ENCODE measurements around the gene ARHGEF2. TPM values are rescaled to one million over a fixed set of nuclear protein-coding genes. Genes with fewer than 3 reads are reported as not detected.

ARHGEF2 gene
- total and polyA plus RNA-seq, 4 experiments from 2014 or later = 6.7 to 198 (median 110) TPM

- H3K36me3 Mint-ChIP-seq = peaks cover 24 to 47% of the 10 kb centered on the region in 2 donors
- ChIA-PET POLR2A (ENCODE audit: partially characterized antibody) (no interaction called here), CTCF (ENCODE audit: partially characterized antibody) (interaction anchor here (1.1 to 1.8 kb wide), 3 partner anchors 11 to 39 kb away, joined by 3 to 5 read pairs (median 3); no protein-coding TSS in a partner anchor)
- H3K27ac ChIP-seq (ENCODE audit: low read depth, low read length) = no peak overlapping the region
- intact Hi-C loops (cut with micrococcal nuclease) = no loop called here
- H3K27me3 ChIP-seq (ENCODE audit: insufficient read depth, low read length) = no peaks in the 10 kb centered on the region
- no peak overlapping the region for H3K4me3 Mint-ChIP-seq
- H3K4me1 Mint-ChIP-seq = peaks cover 2 to 6% (median 4%) of the 10 kb centered on the region in 4 donors
- no peaks in the 10 kb centered on the region for H3K27me3 Mint-ChIP-seq
- peaks cover 3% of the 10 kb centered on the region for H3K4me1 ChIP-seq (ENCODE audit: insufficient read depth, low read length)
- DNase-seq = no peak
- H3K36me3 ChIP-seq (ENCODE audit: insufficient read depth, low read length) = peaks cover 30% of the 10 kb centered on the region
- no peaks in the 10 kb centered on the region for H3K9me3 Mint-ChIP-seq
- H3K4me3 ChIP-seq (ENCODE audit: low read length in 2 of 2) = no peak overlapping the region
- H3K9me3 ChIP-seq (ENCODE audit: control insufficient read depth in 1 of 2, low read length in 2 of 2) = no peaks in the 10 kb centered on the region
- H3K27ac Mint-ChIP-seq = peak overlapping the region in 1 of 7 donors; percentile 4
These were observed 79.5 kb downstream of the ARHGEF2 start for GRCh38 chr1:155898888-155899287.

GRCh38 chr1:155897746-155898145 lies 80.6 kb downstream of the ARHGEF2 start:
- Histone ChIP-seq H3K27me3 (ENCODE audit: insufficient read depth, low read length) (no peaks in the 10 kb centered on the region), H3K4me3 (ENCODE audit: low read length in 2 of 2) (no peak overlapping the region), H3K27ac (ENCODE audit: low read depth, low read length) (no peak overlapping the region), H3K4me1 (ENCODE audit: insufficient read depth, low read length) (peaks cover 14% of the 10 kb centered on the region), H3K9me3 (ENCODE audit: control insufficient read depth in 1 of 2, low read length in 2 of 2) (no peaks in the 10 kb centered on the region), H3K36me3 (ENCODE audit: insufficient read depth, low read length) (peaks cover 24% of the 10 kb centered on the region)
- no peaks in the 10 kb centered on the region for H3K27me3 Mint-ChIP-seq
- H3K4me1 Mint-ChIP-seq = peaks cover 14 to 16% (median 14%) of the 10 kb centered on the region in 4 donors
- H3K4me3 Mint-ChIP-seq = no peak overlapping the region
- CTCF ChIA-PET (ENCODE audit: partially characterized antibody) = interaction anchor here (1.1 to 1.8 kb wide), 3 partner anchors 11 to 92 kb away, joined by 3 to 5 read pairs (median 4); no protein-coding TSS in a partner anchor
- POLR2A ChIA-PET (ENCODE audit: partially characterized antibody) = interaction anchor here (1.0 kb wide), 1 partner anchor 8 kb away, joined by 4 read pairs; no protein-coding TSS in a partner anchor
- intact Hi-C loops (cut with micrococcal nuclease) = no loop called here
- H3K36me3 Mint-ChIP-seq = peaks cover 24 to 43% of the 10 kb centered on the region in 2 donors
- no peaks in the 10 kb centered on the region for H3K9me3 Mint-ChIP-seq
- H3K27ac Mint-ChIP-seq = peak overlapping the region in 3 of 7 donors; percentile 10 to 47 (median 19)
- no peak for DNase-seq

Small RNA genes lying within 50 kb of the gene (microRNA-seq; reads per million reads assigned to microRNA genes)
- gene MIR6738 (ENCODE audit: borderline microRNAs expressed, borderline number of aligned reads, borderline replicate concordance) = not detected

Other genes with a start within 250 kb of the ARHGEF2 start
- gene GON4L, start 121.3 kb downstream of the ARHGEF2 start, total RNA-seq = 100 to 1,000 TPM; 118 to 134 TPM
- gene GON4L, start 121.3 kb downstream of the ARHGEF2 start, polyA plus RNA-seq = 10 to 100 TPM in 1 of 2 donors, 1 to 10 TPM in 1; 9.3 to 51.0 TPM
- 10 to 100 TPM; 17.7 to 18.2 TPM for gene SYT11, start 119.0 kb downstream of the ARHGEF2 start, total RNA-seq
- gene SYT11, start 119.0 kb downstream of the ARHGEF2 start, polyA plus RNA-seq = 10 to 100 TPM; 10.7 to 15.8 TPM
- gene RIT1, start 67.2 kb downstream of the ARHGEF2 start, total RNA-seq = 10 to 100 TPM; 45.0 to 48.0 TPM
- gene RIT1, start 67.2 kb downstream of the ARHGEF2 start, polyA plus RNA-seq = 10 to 100 TPM; 14.1 to 20.4 TPM
- gene KHDC4, start 44.1 kb downstream of the ARHGEF2 start, total RNA-seq = 100 to 1,000 TPM; 127 to 134 TPM
- 1 to 10 TPM; 5.5 to 9.4 TPM for gene KHDC4, start 44.1 kb downstream of the ARHGEF2 start, polyA plus RNA-seq
- not detected for gene RXFP4, start 36.9 kb downstream of the ARHGEF2 start, total RNA-seq
- under 1 TPM in 1 of 2 donors, not detected in 1; 0.91 TPM for gene RXFP4, start 36.9 kb downstream of the ARHGEF2 start, polyA plus RNA-seq
- gene SSR2, start 42.4 kb upstream of the ARHGEF2 start, total RNA-seq = 100 to 1,000 TPM; 252 to 276 TPM
- 100 to 1,000 TPM; 349 to 442 TPM for gene SSR2, start 42.4 kb upstream of the ARHGEF2 start, polyA plus RNA-seq
- gene UBQLN4, start 75.3 kb upstream of the ARHGEF2 start, total RNA-seq = 10 to 100 TPM; 38.0 to 39.5 TPM
- 10 to 100 TPM in 1 of 2 donors, 1 to 10 TPM in 1; 8.9 to 12.7 TPM for gene UBQLN4, start 75.3 kb upstream of the ARHGEF2 start, polyA plus RNA-seq
- 10 to 100 TPM; 33.0 to 35.5 TPM for gene LAMTOR2, start 76.2 kb upstream of the ARHGEF2 start, total RNA-seq
- 100 to 1,000 TPM; 136 to 151 TPM for gene LAMTOR2, start 76.2 kb upstream of the ARHGEF2 start, polyA plus RNA-seq
- gene RAB25, start 82.6 kb upstream of the ARHGEF2 start, total RNA-seq = 1 to 10 TPM in 1 of 2 experiments, under 1 TPM in 1; 0.53 to 1.5 TPM
- gene RAB25, start 82.6 kb upstream of the ARHGEF2 start, polyA plus RNA-seq = 1 to 10 TPM; 5.9 to 6.6 TPM
- not detected for gene MEX3A, start 103.9 kb upstream of the ARHGEF2 start, total RNA-seq
- gene MEX3A, start 103.9 kb upstream of the ARHGEF2 start, polyA plus RNA-seq = not detected
- gene LMNA, start 136.2 kb upstream of the ARHGEF2 start, total RNA-seq = 10 to 100 TPM; 29.7 to 33.8 TPM
- 10 to 100 TPM; 19.1 to 47.1 TPM for gene LMNA, start 136.2 kb upstream of the ARHGEF2 start, polyA plus RNA-seq
- gene SEMA4A, start 175.0 kb upstream of the ARHGEF2 start, total RNA-seq = 1 to 10 TPM; 1.2 TPM
- 1 to 10 TPM in 1 of 2 donors, under 1 TPM in 1; 0.88 to 1.3 TPM for gene SEMA4A, start 175.0 kb upstream of the ARHGEF2 start, polyA plus RNA-seq
- gene SLC25A44, start 215.6 kb upstream of the ARHGEF2 start, total RNA-seq = 10 to 100 TPM; 21.2 to 23.3 TPM
- gene SLC25A44, start 215.6 kb upstream of the ARHGEF2 start, polyA plus RNA-seq = 10 to 100 TPM in 1 of 2 donors, 1 to 10 TPM in 1; 9.8 to 15.3 TPM
- 10 to 100 TPM; 39.0 to 40.2 TPM for gene PMF1, start 234.5 kb upstream of the ARHGEF2 start, total RNA-seq
- 100 to 1,000 TPM in 1 of 2 donors, 10 to 100 TPM in 1; 73.3 to 106 TPM for gene PMF1, start 234.5 kb upstream of the ARHGEF2 start, polyA plus RNA-seq